ENCODE measurements around the gene PI4K2A.

Gene PI4K2A

DNA sequence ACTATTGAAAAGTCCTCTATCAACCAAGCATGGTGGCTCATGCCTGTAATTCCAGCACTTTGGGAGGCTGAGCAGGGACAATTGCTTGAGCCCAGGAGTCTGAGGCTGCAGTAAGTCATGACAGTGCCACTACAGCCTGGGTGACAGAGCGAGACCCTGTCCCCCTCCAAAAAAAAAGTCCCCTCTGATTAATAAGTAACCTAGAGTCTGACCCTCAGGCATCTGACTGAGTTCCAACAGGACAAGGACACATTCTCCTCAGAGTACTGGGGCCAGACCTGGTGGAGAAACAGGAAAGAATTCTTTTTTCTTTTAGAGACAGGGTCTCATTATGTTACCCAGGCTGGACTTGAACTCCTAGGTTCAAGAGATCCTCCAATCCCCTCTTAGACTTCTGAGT is 17.2 kb upstream of the PI4K2A start:
- no CpG with 5 or more reads among the region's 1 CpG for WGBS, 2 donors (ENCODE audit: extremely low coverage in 2 of 2, insufficient read length in 2 of 2, insufficient replicate concordance in 1 of 2)
- Histone ChIP-seq H3K4me2 (ENCODE audit: insufficient read depth, low read length, poor library complexity, severe bottlenecking) (no peak overlapping the region), H3K4ac (ENCODE audit: low read length) (no peak overlapping the region), H2BK120ac (ENCODE audit: low read depth, low read length) (no peak overlapping the region), H2BK15ac (ENCODE audit: low read length) (no peak overlapping the region), H3K27ac (replicated peaks; ENCODE audit: low read length) (no peak overlapping the region), H4K91ac (ENCODE audit: low read depth, low read length, poor library complexity) (no peak overlapping the region), H3K4me3 (ENCODE audit: low read length in 2 of 2) (no peak overlapping the region), H4K8ac (ENCODE audit: low read depth, low read length) (no peak overlapping the region), H2AK5ac (ENCODE audit: low read depth, low read length) (no peak overlapping the region), H3K9me3 (replicated peaks in 1 of 2; ENCODE audit: control insufficient read depth in 2 of 2, insufficient read depth in 1 of 2, low read depth in 1 of 2, low read length in 2 of 2) (no peaks in the 10 kb centered on the region), H3K4me1 (ENCODE audit: control insufficient read depth in 2 of 2, insufficient read depth in 1 of 2, low read depth in 1 of 2, low read length in 2 of 2) (no peaks in the 10 kb centered on the region), H3K14ac (ENCODE audit: low read length) (no peak overlapping the region), H3K79me1 (ENCODE audit: low read depth, low read length) (no peaks in the 10 kb centered on the region), H2BK12ac (ENCODE audit: low read length) (no peak overlapping the region), H3K9ac (ENCODE audit: low read depth, low read length, poor library complexity) (no peak overlapping the region), H3K23ac (ENCODE audit: low read depth, low read length, poor library complexity) (no peak overlapping the region), H2BK5ac (ENCODE audit: low read length) (no peak overlapping the region), H2AFZ (ENCODE audit: low read length) (no peak overlapping the region), H3K36me3 (replicated peaks in 1 of 2; ENCODE audit: control insufficient read depth in 2 of 2, insufficient read depth in 2 of 2, low read length in 2 of 2) (peaks cover 2 to 6% of the 10 kb centered on the region in 2 donors), H3K27me3 (ENCODE audit: control insufficient read depth in 3 of 3, insufficient read depth in 3 of 3, low read depth in 1 of 3, low read length in 3 of 3) (no peaks in the 10 kb centered on the region), H3K18ac (ENCODE audit: low read length) (no peak overlapping the region)
- no peak for DNase-seq (ENCODE audit: low spot score)

DNA sequence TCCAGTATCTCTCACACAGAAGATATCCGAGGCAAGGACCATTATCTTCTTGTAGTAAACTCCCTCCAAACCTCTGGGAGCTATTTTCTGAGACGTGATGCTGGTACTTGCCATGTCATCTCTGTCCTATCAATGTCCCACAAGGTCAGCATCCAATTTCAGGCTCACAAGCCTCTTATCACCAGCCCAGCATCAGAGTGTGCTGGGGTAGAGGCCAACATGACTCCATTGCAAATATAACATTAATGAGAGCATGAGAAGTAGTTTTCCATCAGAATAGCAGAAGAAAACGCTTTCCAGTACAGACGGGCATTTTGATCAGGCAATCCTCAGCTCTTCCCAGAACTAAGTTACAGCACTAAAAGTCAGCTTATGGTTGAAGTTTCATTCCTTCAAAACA is 12.7 kb upstream of the PI4K2A start:
- H3K79me1 ChIP-seq (ENCODE audit: low read depth, low read length): no peaks in the 10 kb centered on the region
- H3K4me2 ChIP-seq (ENCODE audit: insufficient read depth, low read length, poor library complexity, severe bottlenecking): no peak overlapping the region
- no peak overlapping the region for H3K4me3 ChIP-seq (ENCODE audit: low read length in 2 of 2)
- H4K91ac ChIP-seq (ENCODE audit: low read depth, low read length, poor library complexity): no peak overlapping the region
- no peak overlapping the region for H2BK5ac ChIP-seq (ENCODE audit: low read length)
- H2BK120ac ChIP-seq (ENCODE audit: low read depth, low read length): no peak overlapping the region
- peaks cover 0 to under 1% of the 10 kb centered on the region in 2 donors for H3K4me1 ChIP-seq (ENCODE audit: control insufficient read depth in 2 of 2, insufficient read depth in 1 of 2, low read depth in 1 of 2, low read length in 2 of 2)
- H3K9ac ChIP-seq (ENCODE audit: low read depth, low read length, poor library complexity): no peak overlapping the region
- H3K27me3 ChIP-seq (ENCODE audit: control insufficient read depth in 3 of 3, insufficient read depth in 3 of 3, low read depth in 1 of 3, low read length in 3 of 3): no peaks in the 10 kb centered on the region
- no peak overlapping the region for H3K23ac ChIP-seq (ENCODE audit: low read depth, low read length, poor library complexity)
- no peak overlapping the region for H3K18ac ChIP-seq (ENCODE audit: low read length)
- DNase-seq (ENCODE audit: low spot score): no peak
- H4K8ac ChIP-seq (ENCODE audit: low read depth, low read length): no peak overlapping the region
- H3K4ac ChIP-seq (ENCODE audit: low read length): no peak overlapping the region
- no peaks in the 10 kb centered on the region for H3K9me3 ChIP-seq (replicated peaks in 1 of 2; ENCODE audit: control insufficient read depth in 2 of 2, insufficient read depth in 1 of 2, low read depth in 1 of 2, low read length in 2 of 2)
- no peak overlapping the region for H2BK12ac ChIP-seq (ENCODE audit: low read length)
- H2AK5ac ChIP-seq (ENCODE audit: low read depth, low read length): no peak overlapping the region
- H2AFZ ChIP-seq (ENCODE audit: low read length): no peak overlapping the region
- no peak overlapping the region for H2BK15ac ChIP-seq (ENCODE audit: low read length)
- H3K36me3 ChIP-seq (replicated peaks in 1 of 2; ENCODE audit: control insufficient read depth in 2 of 2, insufficient read depth in 2 of 2, low read length in 2 of 2): peaks cover 2 to 8% of the 10 kb centered on the region in 2 donors
- H3K27ac ChIP-seq (replicated peaks; ENCODE audit: low read length): no peak overlapping the region
- no CpG with 5 or more reads among the region's 4 CpGs for WGBS, 2 donors (ENCODE audit: extremely low coverage in 2 of 2, insufficient read length in 2 of 2, insufficient replicate concordance in 1 of 2)
- no peak overlapping the region for H3K14ac ChIP-seq (ENCODE audit: low read length)

DNA sequence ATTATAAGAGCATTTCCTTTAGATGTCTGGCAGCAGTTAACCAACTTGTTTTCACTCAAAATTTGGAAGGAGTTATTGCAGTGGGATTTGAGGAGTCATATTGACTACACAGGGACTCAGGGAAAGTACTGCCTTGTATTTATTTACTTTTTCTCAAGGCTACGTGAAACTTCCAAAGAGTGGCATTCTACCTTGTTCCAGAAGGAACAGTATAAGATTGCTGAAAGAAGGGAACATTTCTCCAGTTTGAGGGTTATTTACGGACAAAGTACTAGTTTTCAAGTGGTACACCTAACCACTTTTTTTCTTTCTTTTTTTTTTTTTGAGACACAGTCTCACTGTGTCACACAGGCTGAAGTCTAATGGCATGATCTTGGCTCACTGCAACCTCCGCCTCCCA is 12.2 kb upstream of the PI4K2A start:
- no peak overlapping the region for H2BK12ac ChIP-seq (ENCODE audit: low read length)
- no CpG with 5 or more reads among the region's 3 CpGs for WGBS, 2 donors (ENCODE audit: extremely low coverage in 2 of 2, insufficient read length in 2 of 2, insufficient replicate concordance in 1 of 2)
- H3K27me3 ChIP-seq (ENCODE audit: control insufficient read depth in 3 of 3, insufficient read depth in 3 of 3, low read depth in 1 of 3, low read length in 3 of 3): no peaks in the 10 kb centered on the region
- no peak overlapping the region for H3K14ac ChIP-seq (ENCODE audit: low read length)
- H3K18ac ChIP-seq (ENCODE audit: low read length): no peak overlapping the region
- H3K9ac ChIP-seq (ENCODE audit: low read depth, low read length, poor library complexity): no peak overlapping the region
- H3K4me1 ChIP-seq (ENCODE audit: control insufficient read depth in 2 of 2, insufficient read depth in 1 of 2, low read depth in 1 of 2, low read length in 2 of 2): peaks cover 0 to 4% of the 10 kb centered on the region in 2 donors
- no peak overlapping the region for H2BK5ac ChIP-seq (ENCODE audit: low read length)
- H3K23ac ChIP-seq (ENCODE audit: low read depth, low read length, poor library complexity): no peak overlapping the region
- no peak overlapping the region for H2AK5ac ChIP-seq (ENCODE audit: low read depth, low read length)
- no peak overlapping the region for H4K8ac ChIP-seq (ENCODE audit: low read depth, low read length)
- no peak overlapping the region for H2AFZ ChIP-seq (ENCODE audit: low read length)
- H3K4me3 ChIP-seq (ENCODE audit: low read length in 2 of 2): no peak overlapping the region
- no peak overlapping the region for H3K4me2 ChIP-seq (ENCODE audit: insufficient read depth, low read length, poor library complexity, severe bottlenecking)
- no peak overlapping the region for H2BK120ac ChIP-seq (ENCODE audit: low read depth, low read length)
- H2BK15ac ChIP-seq (ENCODE audit: low read length): no peak overlapping the region
- no peak overlapping the region for H4K91ac ChIP-seq (ENCODE audit: low read depth, low read length, poor library complexity)
- H3K27ac ChIP-seq (replicated peaks; ENCODE audit: low read length): no peak overlapping the region
- no peaks in the 10 kb centered on the region for H3K9me3 ChIP-seq (replicated peaks in 1 of 2; ENCODE audit: control insufficient read depth in 2 of 2, insufficient read depth in 1 of 2, low read depth in 1 of 2, low read length in 2 of 2)
- DNase-seq (ENCODE audit: low spot score): no peak
- no peaks in the 10 kb centered on the region for H3K79me1 ChIP-seq (ENCODE audit: low read depth, low read length)
- no peak overlapping the region for H3K4ac ChIP-seq (ENCODE audit: low read length)
- peaks cover 2 to 8% of the 10 kb centered on the region in 2 donors for H3K36me3 ChIP-seq (replicated peaks in 1 of 2; ENCODE audit: control insufficient read depth in 2 of 2, insufficient read depth in 2 of 2, low read length in 2 of 2)

DNA sequence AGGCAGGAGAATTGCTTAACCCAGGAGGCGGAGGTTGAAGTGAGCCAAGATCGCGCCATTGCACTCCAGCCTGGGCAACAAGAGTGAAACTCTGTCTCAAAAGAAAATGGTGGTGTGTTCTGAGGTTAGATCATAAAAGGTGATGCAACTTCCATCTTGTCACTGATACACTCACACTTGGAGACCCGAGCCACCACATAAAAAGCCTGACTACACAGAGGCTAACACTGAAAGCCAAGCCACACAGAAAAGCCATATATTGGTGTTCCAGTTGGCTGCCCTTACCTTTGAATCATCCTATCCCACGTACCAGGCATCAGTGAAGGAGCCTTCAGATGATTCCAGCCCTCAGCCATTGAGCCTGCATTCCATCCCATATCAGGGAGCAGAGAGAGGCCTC is 11.2 kb upstream of the PI4K2A start:
- H3K79me1 ChIP-seq (ENCODE audit: low read depth, low read length): no peaks in the 10 kb centered on the region
- H3K23ac ChIP-seq (ENCODE audit: low read depth, low read length, poor library complexity): no peak overlapping the region
- H3K4me3 ChIP-seq (ENCODE audit: low read length in 2 of 2): no peak overlapping the region
- H3K27me3 ChIP-seq (ENCODE audit: control insufficient read depth in 3 of 3, insufficient read depth in 3 of 3, low read depth in 1 of 3, low read length in 3 of 3): no peaks in the 10 kb centered on the region
- H3K18ac ChIP-seq (ENCODE audit: low read length): no peak overlapping the region
- no CpG with 5 or more reads among the region's 5 CpGs for WGBS, 2 donors (ENCODE audit: extremely low coverage in 2 of 2, insufficient read length in 2 of 2, insufficient replicate concordance in 1 of 2)
- no peak overlapping the region for H2BK12ac ChIP-seq (ENCODE audit: low read length)
- H2BK15ac ChIP-seq (ENCODE audit: low read length): no peak overlapping the region
- no peak for DNase-seq (ENCODE audit: low spot score)
- H3K27ac ChIP-seq (replicated peaks; ENCODE audit: low read length): no peak overlapping the region
- H3K4me2 ChIP-seq (ENCODE audit: insufficient read depth, low read length, poor library complexity, severe bottlenecking): no peak overlapping the region
- no peaks in the 10 kb centered on the region for H3K9me3 ChIP-seq (replicated peaks in 1 of 2; ENCODE audit: control insufficient read depth in 2 of 2, insufficient read depth in 1 of 2, low read depth in 1 of 2, low read length in 2 of 2)
- H4K8ac ChIP-seq (ENCODE audit: low read depth, low read length): no peak overlapping the region
- H3K9ac ChIP-seq (ENCODE audit: low read depth, low read length, poor library complexity): no peak overlapping the region
- H2BK5ac ChIP-seq (ENCODE audit: low read length): no peak overlapping the region
- no peak overlapping the region for H4K91ac ChIP-seq (ENCODE audit: low read depth, low read length, poor library complexity)
- H2AFZ ChIP-seq (ENCODE audit: low read length): no peak overlapping the region
- H2BK120ac ChIP-seq (ENCODE audit: low read depth, low read length): no peak overlapping the region
- no peak overlapping the region for H3K4ac ChIP-seq (ENCODE audit: low read length)
- H3K36me3 ChIP-seq (replicated peaks in 1 of 2; ENCODE audit: control insufficient read depth in 2 of 2, insufficient read depth in 2 of 2, low read length in 2 of 2): peaks cover 2 to 8% of the 10 kb centered on the region in 2 donors
- H3K4me1 ChIP-seq (ENCODE audit: control insufficient read depth in 2 of 2, insufficient read depth in 1 of 2, low read depth in 1 of 2, low read length in 2 of 2): peaks cover 0 to 7% of the 10 kb centered on the region in 2 donors
- H3K14ac ChIP-seq (ENCODE audit: low read length): no peak overlapping the region
- H2AK5ac ChIP-seq (ENCODE audit: low read depth, low read length): no peak overlapping the region

Data from neuronal stem cell (in vitro differentiated cells).